ENCODE data around the gene SLC25A6. TPM values are rescaled to one million over a fixed set of nuclear protein-coding genes. Genes with fewer than 3 reads are reported as not detected.

SLC25A6 gene
- total RNA-seq, 4 donors from 2014 or later: 342 to 468 (median 415) TPM

- DNase-seq (ENCODE audit: low spot score) (no peak), ATAC-seq (ENCODE audit: low FRiP score) (no peak)
- no peak for TF ChIP-seq CTCF (IDR thresholded peaks at IDR 0.05)
Measured at GRCh38 chrX:1420371-1420770, 28.5 kb upstream of the SLC25A6 start.

- DNase-seq (ENCODE audit: low spot score) (no peak), ATAC-seq (ENCODE audit: low FRiP score) (peak; percentile 14)
Measured at GRCh38 chrX:1419545-1420355, 27.8 kb upstream of the SLC25A6 start.

GRCh38 chrX:1418901-1419544 is 27.1 kb upstream of the SLC25A6 start:
- ATAC-seq (ENCODE audit: low FRiP score): peak; percentile 21
- no peak for DNase-seq (ENCODE audit: low spot score)
- no peak for TF ChIP-seq CTCF (IDR thresholded peaks at IDR 0.05)

More at GRCh38 chrX:1419545-1420355, 27.8 kb upstream of the SLC25A6 start:
- TF ChIP-seq CTCF (IDR thresholded peaks at IDR 0.05): no peak

GRCh38 chrX:1417921-1418771 is 26.2 kb upstream of the SLC25A6 start:
- DNase-seq (ENCODE audit: low spot score) (no peak), ATAC-seq (ENCODE audit: low FRiP score) (no peak)
- TF ChIP-seq CTCF (IDR thresholded peaks at IDR 0.05): no peak

- no peak for ATAC-seq (ENCODE audit: low FRiP score)
- TF ChIP-seq CTCF (IDR thresholded peaks at IDR 0.05): no peak
- no peak for DNase-seq (ENCODE audit: low spot score)
Measured at GRCh38 chrX:1416965-1417760, 25.2 kb upstream of the SLC25A6 start.

- no peak for TF ChIP-seq CTCF (IDR thresholded peaks at IDR 0.05)
- DNase-seq (ENCODE audit: low spot score) (no peak), ATAC-seq (ENCODE audit: low FRiP score) (no peak)
Measured at GRCh38 chrX:1416327-1416784, 24.4 kb upstream of the SLC25A6 start.
